ENCODE data around the gene U2SURP.

Gene U2SURP

GRCh38 chr3:143001369-143002082 is at the start of gene U2SURP:
U2SURP (plus strand) TSS chr3:143001570; CDS start chr3:143001629, 59 bp downstream.
- DNase-seq (ENCODE audit: low read depth) = peak; percentile 85

DNA sequence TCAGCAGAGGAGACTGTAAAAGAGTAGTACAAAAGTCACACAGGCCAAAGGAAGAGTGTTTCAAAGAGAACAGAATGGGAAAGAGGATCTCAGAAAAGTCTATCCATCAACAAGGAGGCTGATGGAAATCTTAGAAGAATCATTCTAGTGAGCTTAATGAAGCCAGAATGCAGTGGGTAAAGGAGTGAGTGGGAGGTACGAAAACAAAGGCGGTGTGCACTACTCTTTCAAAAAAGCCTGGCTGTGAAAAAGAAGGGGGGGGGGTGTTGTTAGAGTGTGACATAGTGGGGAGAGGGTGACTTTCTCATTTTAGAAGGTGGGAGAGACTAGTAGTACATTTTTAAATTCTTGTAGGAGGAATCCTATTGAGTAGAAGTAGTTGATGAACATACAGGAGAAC is 49.6 kb upstream of the U2SURP start:
- no peak for DNase-seq (ENCODE audit: low read depth)

- no peak for DNase-seq (ENCODE audit: low read depth)
Observed at GRCh38 chr3:142952272-142953193, 48.8 kb upstream of the U2SURP start.

GRCh38 chr3:142953443-142953842 is 47.9 kb upstream of the U2SURP start:
- DNase-seq (ENCODE audit: low read depth) = no peak

GRCh38 chr3:142958707-142959106 is 42.7 kb upstream of the U2SURP start:
- DNase-seq (ENCODE audit: low read depth) = peak; percentile 25

DNA sequence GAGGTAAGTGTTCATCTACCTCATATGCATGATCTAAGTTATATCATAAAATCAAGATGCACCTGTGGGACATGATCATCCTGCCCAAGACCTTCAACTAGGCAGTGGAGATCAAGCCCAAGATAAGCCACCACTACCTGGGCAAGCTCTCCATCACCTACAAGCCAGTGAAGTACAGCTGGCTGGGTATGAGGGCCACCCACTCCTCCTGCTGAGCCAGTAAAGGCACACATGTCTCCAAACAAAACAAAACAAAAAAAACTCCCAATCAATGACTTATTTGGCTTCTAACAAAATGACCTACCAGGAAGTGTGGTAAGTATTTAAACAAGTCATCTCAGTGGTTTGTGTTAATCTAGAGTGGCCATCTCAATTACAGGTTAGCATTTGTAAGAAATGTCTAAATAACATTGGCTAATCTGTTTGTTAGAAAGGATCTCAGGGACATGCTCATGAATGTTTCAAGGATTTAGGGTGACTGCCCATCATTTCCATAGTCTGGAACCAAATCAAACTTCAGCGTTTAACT is 41.0 kb upstream of the U2SURP start:
- DNase-seq (ENCODE audit: low read depth) = no peak

DNA sequence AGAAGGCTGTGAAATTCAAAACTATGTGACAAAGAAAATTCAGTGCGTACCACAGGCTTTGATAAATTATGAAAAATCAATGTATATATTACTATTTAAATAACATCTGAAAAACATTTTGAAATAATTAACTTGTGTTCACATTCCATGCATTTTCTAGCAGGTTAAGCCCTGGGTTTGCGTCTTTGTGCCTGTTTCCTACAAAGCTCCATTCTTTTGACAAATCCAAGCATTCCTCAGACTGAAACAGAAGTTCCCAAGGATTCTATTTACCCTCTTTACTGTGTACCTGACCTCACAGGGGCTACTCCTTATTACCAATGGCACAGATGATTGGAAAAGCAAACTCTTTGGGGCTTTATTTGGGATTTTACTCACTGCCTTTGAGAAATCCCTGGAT is 39.8 kb upstream of the U2SURP start:
- no peak for DNase-seq (ENCODE audit: low read depth)

GRCh38 chr3:142962175-142962519 is 39.2 kb upstream of the U2SURP start:
- DNase-seq (ENCODE audit: low read depth) = no peak

DNA sequence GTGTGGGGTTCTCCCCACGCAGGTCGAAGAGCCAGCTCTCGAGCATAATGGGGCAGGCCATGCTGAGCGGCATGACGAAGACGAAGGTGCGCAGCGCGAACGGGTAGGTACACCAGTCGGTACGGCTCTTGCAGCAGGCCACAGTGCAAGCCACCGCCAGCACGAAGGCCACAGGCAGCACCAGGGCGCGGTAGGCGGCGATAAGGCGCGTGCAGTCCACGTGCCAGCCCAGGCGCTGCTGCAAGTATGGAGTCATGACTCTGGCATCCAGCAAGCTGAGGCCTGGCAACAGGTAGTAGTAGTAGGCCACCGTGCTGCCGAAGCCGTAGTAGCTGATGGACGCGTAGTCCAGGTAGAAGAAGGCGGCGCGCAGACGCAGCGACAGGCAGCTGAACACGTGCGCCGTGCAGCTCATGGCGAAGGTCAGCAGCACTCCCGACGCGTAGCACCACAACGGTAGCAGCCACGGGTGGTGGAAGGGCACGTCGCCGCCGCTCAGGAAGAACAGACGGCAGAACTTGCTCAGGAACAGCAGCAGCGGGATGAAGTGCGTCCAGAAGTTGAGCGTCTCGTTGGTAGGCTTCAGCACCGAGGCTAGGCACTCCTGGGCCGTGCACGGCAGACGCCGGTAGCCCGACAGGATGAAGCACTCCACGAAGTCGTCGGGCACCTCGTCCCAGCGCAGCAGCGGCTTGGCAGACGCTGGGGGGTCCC is 38.7 kb upstream of the U2SURP start:
- DNase-seq (ENCODE audit: low read depth) = no peak

GRCh38 chr3:142963234-142963515 is 38.2 kb upstream of the U2SURP start:
- no peak for DNase-seq (ENCODE audit: low read depth)

DNA sequence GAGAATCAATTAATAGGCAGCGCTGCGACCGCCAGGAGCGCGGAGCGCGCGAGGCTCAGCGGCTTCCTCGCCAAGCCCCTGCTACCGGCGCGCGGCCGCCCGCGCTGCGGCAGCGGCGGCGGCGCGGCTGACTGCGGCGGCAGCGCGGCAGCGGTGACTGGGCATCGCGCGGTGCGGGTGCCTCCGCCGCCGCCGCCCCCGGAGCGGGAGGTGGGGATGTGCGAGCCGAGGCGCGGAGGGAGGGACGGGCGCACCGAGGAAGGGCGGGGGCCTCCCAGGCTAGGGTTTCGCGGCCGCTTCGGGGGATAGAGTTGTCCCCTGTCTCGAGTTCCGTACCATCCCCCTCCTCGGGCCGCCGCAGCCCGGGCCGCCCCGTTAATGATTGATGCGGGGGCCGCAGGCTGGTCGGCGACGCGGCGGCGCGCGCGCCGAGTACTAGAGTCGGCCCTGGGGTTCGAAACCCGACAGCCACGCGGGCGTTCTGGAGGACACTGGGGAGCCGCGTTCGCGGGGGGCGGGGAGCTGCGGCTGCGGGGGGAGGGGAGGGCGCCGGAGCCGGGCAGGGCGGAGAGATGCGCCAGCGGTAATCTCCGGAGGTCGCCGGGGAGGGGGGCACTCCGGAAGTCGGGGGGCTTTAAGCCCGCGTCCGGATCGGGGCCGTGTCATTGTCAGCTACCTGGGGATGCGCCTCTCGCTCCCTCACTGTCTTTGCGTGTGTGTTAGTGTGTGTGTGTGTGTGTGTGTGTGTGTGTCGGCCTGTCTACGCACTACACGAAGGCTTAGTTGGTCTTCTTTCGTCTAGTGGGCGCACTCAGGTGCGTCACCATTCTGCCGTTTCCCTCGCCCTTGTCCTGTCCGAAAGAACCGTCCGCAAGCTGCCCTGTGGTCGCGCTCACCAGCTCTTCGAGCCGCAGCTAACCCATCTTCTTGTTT is 37.6 kb upstream of the U2SURP start, which contains the start of gene PAQR9:
PAQR9 (minus strand) TSS at position 159 of the 933 bp plus-strand sequence. CDS start 338 bp downstream, outside the sequence.
- DNase-seq (ENCODE audit: low read depth) = no peak

DNA sequence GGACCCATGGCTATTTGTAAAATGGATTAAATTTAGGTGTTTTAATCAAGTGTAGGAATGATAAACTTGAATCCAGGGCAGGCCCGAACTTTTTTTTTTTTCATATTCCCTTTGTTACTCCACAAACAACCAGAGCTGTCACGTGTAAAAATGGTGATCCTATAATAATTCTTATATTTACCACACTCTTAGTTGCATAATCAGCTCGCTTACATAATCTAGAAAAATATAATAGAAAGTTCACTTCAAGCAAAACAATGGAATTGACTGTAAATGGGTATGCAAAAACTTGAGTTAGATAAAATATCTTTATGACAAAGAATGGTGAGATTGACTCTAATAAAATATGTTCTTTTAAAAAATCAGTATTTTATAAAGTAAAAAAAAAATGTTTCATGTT is 35.8 kb upstream of the U2SURP start:
- DNase-seq (ENCODE audit: low read depth) = no peak

- DNase-seq (ENCODE audit: low read depth) = no peak
Observed at GRCh38 chr3:142966808-142967207, 34.6 kb upstream of the U2SURP start.

GRCh38 chr3:142968319-142969025 is 32.9 kb upstream of the U2SURP start:
- no peak for DNase-seq (ENCODE audit: low read depth)

GRCh38 chr3:142971431-142971830 is 29.9 kb upstream of the U2SURP start:
- DNase-seq (ENCODE audit: low read depth) = no peak

DNA sequence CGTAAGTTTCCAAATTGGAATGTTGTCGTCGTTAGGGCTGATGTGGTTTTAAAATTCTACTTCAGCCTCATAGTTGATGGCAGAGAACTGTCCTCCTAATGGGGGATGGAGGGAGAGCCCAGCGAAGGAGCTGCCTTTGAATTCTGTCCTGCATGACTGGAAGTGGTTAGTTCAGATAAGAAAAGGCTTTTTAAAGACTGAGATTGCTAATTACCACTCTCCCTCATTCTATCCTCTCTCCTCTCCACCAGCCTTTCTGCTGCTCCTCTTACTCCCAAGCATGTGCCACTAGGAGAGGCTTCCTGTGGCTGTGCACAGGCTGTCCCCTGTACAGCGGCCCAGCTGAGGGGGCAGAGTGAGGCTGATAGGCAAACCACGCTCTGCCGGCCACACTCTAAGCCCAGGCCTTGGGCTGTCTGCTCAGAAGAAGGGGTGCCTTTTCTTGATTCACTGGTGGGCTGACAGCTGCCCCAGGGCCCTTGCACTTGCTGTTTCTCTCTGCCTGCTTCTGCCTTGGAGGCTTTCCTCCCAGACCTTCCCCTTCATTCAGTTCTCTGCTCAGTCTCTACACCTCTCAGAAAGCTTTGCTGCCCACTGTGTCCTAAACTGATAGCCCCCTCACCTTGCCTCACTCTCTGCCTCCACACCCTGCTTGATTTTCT is 29.1 kb upstream of the U2SURP start:
- DNase-seq (ENCODE audit: low read depth) = no peak

- DNase-seq (ENCODE audit: low read depth) = no peak
Observed at GRCh38 chr3:142973217-142974009, 28.0 kb upstream of the U2SURP start.

DNA sequence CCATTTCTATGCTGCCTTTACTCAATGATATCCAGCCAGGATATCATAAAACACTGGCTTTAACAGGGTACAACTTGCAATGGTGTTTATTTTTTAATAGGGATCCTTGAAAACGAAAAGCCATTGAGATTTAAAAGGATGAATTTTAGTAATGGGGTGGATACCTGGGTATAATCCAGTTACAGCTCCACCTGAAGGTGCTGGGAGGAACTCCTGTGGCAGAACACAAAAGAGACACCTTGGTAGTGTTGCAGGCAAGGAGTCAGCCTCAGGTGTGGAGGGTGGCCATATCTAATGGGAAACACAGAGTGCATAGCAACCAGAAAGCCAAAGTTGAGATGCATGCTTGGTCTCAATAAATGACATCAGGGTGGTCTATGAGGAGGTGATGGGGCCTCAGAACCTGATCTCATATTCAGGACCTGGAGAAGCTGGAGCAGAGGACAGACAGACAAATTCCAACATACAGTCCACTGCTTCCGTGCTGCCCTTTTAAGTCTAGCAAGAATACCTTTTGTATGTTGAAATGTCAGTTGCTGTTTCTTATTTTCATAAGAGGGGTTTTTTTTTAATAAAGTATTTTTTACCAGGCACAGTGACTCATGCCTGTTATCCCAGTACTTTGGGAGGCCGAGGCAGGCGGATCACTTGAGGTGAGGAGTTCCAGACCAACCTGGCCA is 25.9 kb upstream of the U2SURP start:
- DNase-seq (ENCODE audit: low read depth) = no peak

Measured in activated T-helper 9 cell treated with anti-CD3 and anti-CD28 coated beads, Interleukin-2, amount 50 U/mL, for 16 hours (primary cell).